Liver (tissue), 9 donors: ENCODE measurements around the gene GPR61. TPM values are rescaled to one million over a fixed set of nuclear protein-coding genes. Genes with fewer than 3 reads are reported as not detected.

Source experiments
- DNase-seq: peaks from one replicate; pipeline ENCODE4 v3.0.0-alpha.2; 2017; ENCODE audit warnings: low spot score
- H3K27ac ChIP-seq, 2 donors: one replicate each; pipeline ENCODE4 v1.7.0; 2013; ENCODE audit warnings: inconsistent platforms in 2 of 2, low read length in 2 of 2, control low read depth in 1 of 2, low read depth in 1 of 2, mild to moderate bottlenecking in 1 of 2
- H3K27me3 ChIP-seq, 4 donors: one replicate each; pipeline versions ENCODE4 v1.6.1 to v1.7.0; 2013; ENCODE audit warnings: low read length in 3 of 4, inconsistent platforms in 1 of 4, mild to moderate bottlenecking in 1 of 4, moderate library complexity in 1 of 4; ENCODE audit not compliant: control insufficient read depth in 4 of 4, insufficient read depth in 4 of 4
- H3K36me3 ChIP-seq, 4 donors: one replicate each; pipeline versions ENCODE4 v1.6.1 to v1.7.0; 2013; ENCODE audit warnings: low read length in 3 of 4, mild to moderate bottlenecking in 3 of 4, low read depth in 1 of 4, moderate library complexity in 1 of 4; ENCODE audit not compliant: control insufficient read depth in 4 of 4, insufficient read depth in 3 of 4
- H3K4me1 ChIP-seq, 4 donors: one replicate each; pipeline versions ENCODE4 v1.6.1 to v1.7.0; 2013; ENCODE audit warnings: low read length in 3 of 4, mild to moderate bottlenecking in 3 of 4, moderate library complexity in 1 of 4; ENCODE audit not compliant: control insufficient read depth in 4 of 4, insufficient read depth in 4 of 4
- H3K4me3 ChIP-seq, 3 donors: one replicate each; pipeline versions ENCODE4 v1.6.1 to v1.7.0; 2013; ENCODE audit warnings: low read length in 3 of 3, control low read depth in 1 of 3, low read depth in 1 of 3, mild to moderate bottlenecking in 1 of 3
- H3K9ac ChIP-seq, 2 donors: one replicate each; pipeline ENCODE4 v1.7.0; 2013; ENCODE audit warnings: low read length in 2 of 2, mild to moderate bottlenecking in 2 of 2, moderate library complexity in 2 of 2, control low read depth in 1 of 2, low read depth in 1 of 2
- H3K9me3 ChIP-seq, 4 donors: one replicate each; pipeline versions ENCODE4 v1.6.1 to v1.7.0; 2013; ENCODE audit warnings: low read length in 3 of 4; ENCODE audit not compliant: control insufficient read depth in 4 of 4
- EGR1 ChIP-seq, 2 donors: IDR thresholded peaks; 2 replicates each; pipeline ENCODE4 v1.6.1; 2016 to 2018; ENCODE audit warnings: antibody characterized with exemption in 2 of 2, low read depth in 2 of 2
- FOXA2 ChIP-seq: IDR thresholded peaks from 2 replicates; pipeline ENCODE4 v1.6.1; 2016; ENCODE audit warnings: antibody characterized with exemption
- GABPA ChIP-seq, 2 donors: IDR thresholded peaks in 1 of 2; conservative IDR thresholded peaks in 1 of 2; 2 replicates each; pipeline ENCODE4 v1.6.1; 2016; ENCODE audit warnings: antibody characterized with exemption in 2 of 2, mild to moderate bottlenecking in 1 of 2, moderate library complexity in 1 of 2
- HNF4A ChIP-seq, 2 donors: conservative IDR thresholded peaks; 2 replicates each; pipeline ENCODE4 v1.6.1; 2016; ENCODE audit warnings: antibody characterized with exemption in 2 of 2, mild to moderate bottlenecking in 2 of 2
- HNF4G ChIP-seq: IDR thresholded peaks from 2 replicates; pipeline ENCODE4 v1.6.1; 2016; ENCODE audit warnings: antibody characterized with exemption
- JUND ChIP-seq, 2 donors: IDR thresholded peaks; 2 replicates each; pipeline ENCODE4 v1.6.1; 2016; ENCODE audit warnings: antibody characterized with exemption in 2 of 2
- NR2F2 ChIP-seq: IDR thresholded peaks from 2 replicates; pipeline ENCODE4 v1.6.1; 2016; ENCODE audit warnings: antibody characterized with exemption
- RAD21 ChIP-seq, 2 donors: IDR thresholded peaks; 2 replicates each; pipeline ENCODE4 v1.6.1; 2016; ENCODE audit warnings: antibody characterized with exemption in 2 of 2, mild to moderate bottlenecking in 2 of 2
- SP1 ChIP-seq: IDR thresholded peaks from 2 replicates; pipeline ENCODE4 v1.6.1; 2018; ENCODE audit warnings: antibody characterized with exemption, mild to moderate bottlenecking
- TAF1 ChIP-seq: conservative IDR thresholded peaks from 2 replicates; pipeline ENCODE4 v1.6.1; 2016; ENCODE audit warnings: antibody characterized with exemption, mild to moderate bottlenecking
- YY1 ChIP-seq: IDR thresholded peaks from 2 replicates; pipeline ENCODE4 v1.6.1; 2016; ENCODE audit warnings: antibody characterized with exemption, mild to moderate bottlenecking
- WGBS: extraction: QIAGEN DNeasy Blood & Tissue Kit; methylation state at CpG from one replicate; pipeline ENCODE4 v1.1.7; 2013; 5-methylcytosine and 5-hydroxymethylcytosine counted together
- polyA plus RNA-seq, 2 donors: library from polyadenylated mRNA; stranded (reverse) in 1 of 2; unstranded in 1 of 2; fragments of 200-250 nt in 1 of 2; fragments of >200 nt in 1 of 2; fragmentation: Nextera tagmentation in 1 of 2; extraction: Ambion mirVana in 1 of 2; gene quantifications; one replicate each; pipeline versions ENCODE4 v1.2.1 to v1.2.3, GENCODE V29; 2013 to 2015
- total RNA-seq, 2 donors: library from RNA; depleted of rRNA; stranded (reverse); fragments of >200 nt; gene quantifications; one replicate each; pipeline ENCODE4 v1.2.3, GENCODE V29; 2014
- TF ChIP-seq, protein P1 (sequence below): fragments of 150-350 bp; IDR thresholded peaks from 2 replicates; pipeline ENCODE4 v1.5.1; 2017; ENCODE audit warnings: improper control_type of control experiment, low read depth, low read length; ENCODE audit not compliant: missing input control
- TF ChIP-seq, protein P2 (sequence below): IDR thresholded peaks from 2 replicates; pipeline ENCODE4 v1.6.1; 2016; ENCODE audit warnings: antibody characterized with exemption, mild to moderate bottlenecking
- TF ChIP-seq, protein P3 (sequence below): IDR thresholded peaks from 2 replicates; pipeline ENCODE4 v1.6.1; 2016; ENCODE audit warnings: antibody characterized with exemption
- donor health status: healthy.
- donor health status: healthy.
- donor health status: healthy.
- donor health status: healthy.
- donor health status: healthy.

The GPR61 gene
- total and polyA plus RNA-seq, 4 donors: 0.32 TPM; not detected in 3

DNA sequence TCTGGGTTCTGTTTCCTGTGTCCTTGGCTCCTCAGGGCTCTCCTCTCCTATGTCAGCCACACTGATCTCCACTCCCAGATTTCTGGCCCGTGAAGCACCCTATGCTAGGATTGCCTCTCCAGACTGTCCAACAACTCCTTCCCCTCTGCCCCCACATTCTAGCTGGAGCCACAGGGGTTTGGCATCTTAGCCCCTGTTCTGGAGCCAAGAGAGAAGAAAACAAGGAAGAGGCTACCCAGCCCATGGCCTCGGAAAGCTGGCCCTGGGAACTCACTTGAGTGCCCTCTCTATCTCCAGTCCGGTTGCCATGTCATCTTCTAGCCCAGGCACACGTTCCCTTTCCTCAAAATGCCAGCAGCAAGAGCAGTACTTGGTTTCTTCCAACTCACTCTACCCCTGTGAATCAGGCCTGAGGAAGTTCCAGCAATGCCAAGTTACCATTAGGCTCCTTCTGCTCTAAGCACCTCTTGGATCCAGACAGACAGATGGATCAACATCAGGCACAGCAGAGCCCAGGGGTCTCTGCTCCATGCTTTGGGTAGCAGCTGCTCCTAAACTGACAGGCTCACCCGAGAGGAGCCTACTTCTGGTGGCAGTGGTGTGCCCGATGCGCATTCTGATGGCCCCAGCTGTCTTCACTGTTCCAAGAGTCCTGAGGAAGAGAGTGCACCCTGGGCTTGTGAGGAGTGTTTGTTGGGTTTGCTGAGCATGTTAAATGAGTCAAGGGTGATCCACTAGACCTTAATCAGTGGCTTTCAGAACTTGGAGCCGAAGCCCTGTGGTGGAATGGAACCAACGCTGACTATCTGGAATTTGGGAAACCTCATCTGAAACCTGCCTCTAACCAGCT, 11.6 kb upstream of the GPR61 start:
- TF ChIP-seq EGR1 (IDR thresholded peaks at IDR 0.05; ENCODE audit: low read depth in 2 of 2) (no peak), HNF4A (conservative IDR thresholded peaks at IDR 0.05) (no peak), NR2F2 (no peak), TAF1 (no peak), GABPA (IDR thresholded peaks at IDR 0.05 in 1 of 2, conservative IDR thresholded peaks at IDR 0.05 in 1 of 2) (no peak), JUND (IDR thresholded peaks at IDR 0.05) (no peak), FOXA2 (no peak), YY1 (no peak), HNF4G (no peak), SP1 (no peak)
- TF ChIP-seq, protein P1, sequence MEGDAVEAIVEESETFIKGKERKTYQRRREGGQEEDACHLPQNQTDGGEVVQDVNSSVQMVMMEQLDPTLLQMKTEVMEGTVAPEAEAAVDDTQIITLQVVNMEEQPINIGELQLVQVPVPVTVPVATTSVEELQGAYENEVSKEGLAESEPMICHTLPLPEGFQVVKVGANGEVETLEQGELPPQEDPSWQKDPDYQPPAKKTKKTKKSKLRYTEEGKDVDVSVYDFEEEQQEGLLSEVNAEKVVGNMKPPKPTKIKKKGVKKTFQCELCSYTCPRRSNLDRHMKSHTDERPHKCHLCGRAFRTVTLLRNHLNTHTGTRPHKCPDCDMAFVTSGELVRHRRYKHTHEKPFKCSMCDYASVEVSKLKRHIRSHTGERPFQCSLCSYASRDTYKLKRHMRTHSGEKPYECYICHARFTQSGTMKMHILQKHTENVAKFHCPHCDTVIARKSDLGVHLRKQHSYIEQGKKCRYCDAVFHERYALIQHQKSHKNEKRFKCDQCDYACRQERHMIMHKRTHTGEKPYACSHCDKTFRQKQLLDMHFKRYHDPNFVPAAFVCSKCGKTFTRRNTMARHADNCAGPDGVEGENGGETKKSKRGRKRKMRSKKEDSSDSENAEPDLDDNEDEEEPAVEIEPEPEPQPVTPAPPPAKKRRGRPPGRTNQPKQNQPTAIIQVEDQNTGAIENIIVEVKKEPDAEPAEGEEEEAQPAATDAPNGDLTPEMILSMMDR: no peak
- TF ChIP-seq, protein P2, sequence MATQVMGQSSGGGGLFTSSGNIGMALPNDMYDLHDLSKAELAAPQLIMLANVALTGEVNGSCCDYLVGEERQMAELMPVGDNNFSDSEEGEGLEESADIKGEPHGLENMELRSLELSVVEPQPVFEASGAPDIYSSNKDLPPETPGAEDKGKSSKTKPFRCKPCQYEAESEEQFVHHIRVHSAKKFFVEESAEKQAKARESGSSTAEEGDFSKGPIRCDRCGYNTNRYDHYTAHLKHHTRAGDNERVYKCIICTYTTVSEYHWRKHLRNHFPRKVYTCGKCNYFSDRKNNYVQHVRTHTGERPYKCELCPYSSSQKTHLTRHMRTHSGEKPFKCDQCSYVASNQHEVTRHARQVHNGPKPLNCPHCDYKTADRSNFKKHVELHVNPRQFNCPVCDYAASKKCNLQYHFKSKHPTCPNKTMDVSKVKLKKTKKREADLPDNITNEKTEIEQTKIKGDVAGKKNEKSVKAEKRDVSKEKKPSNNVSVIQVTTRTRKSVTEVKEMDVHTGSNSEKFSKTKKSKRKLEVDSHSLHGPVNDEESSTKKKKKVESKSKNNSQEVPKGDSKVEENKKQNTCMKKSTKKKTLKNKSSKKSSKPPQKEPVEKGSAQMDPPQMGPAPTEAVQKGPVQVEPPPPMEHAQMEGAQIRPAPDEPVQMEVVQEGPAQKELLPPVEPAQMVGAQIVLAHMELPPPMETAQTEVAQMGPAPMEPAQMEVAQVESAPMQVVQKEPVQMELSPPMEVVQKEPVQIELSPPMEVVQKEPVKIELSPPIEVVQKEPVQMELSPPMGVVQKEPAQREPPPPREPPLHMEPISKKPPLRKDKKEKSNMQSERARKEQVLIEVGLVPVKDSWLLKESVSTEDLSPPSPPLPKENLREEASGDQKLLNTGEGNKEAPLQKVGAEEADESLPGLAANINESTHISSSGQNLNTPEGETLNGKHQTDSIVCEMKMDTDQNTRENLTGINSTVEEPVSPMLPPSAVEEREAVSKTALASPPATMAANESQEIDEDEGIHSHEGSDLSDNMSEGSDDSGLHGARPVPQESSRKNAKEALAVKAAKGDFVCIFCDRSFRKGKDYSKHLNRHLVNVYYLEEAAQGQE: no peak
- no peaks in the 10 kb centered on the region for H3K9me3 ChIP-seq
- no peak overlapping the region for H3K27ac ChIP-seq
- H3K4me3 ChIP-seq: no peak overlapping the region
- WGBS: 86% methylated on average over 9 of the region's 9 CpGs
- no peaks in the 10 kb centered on the region for H3K36me3 ChIP-seq
- peaks cover 0 to 4% (median 1%) of the 10 kb centered on the region in 4 donors for H3K4me1 ChIP-seq
- no peaks in the 10 kb centered on the region for H3K27me3 ChIP-seq
- no peak overlapping the region for H3K9ac ChIP-seq
- DNase-seq: no peak

DNA sequence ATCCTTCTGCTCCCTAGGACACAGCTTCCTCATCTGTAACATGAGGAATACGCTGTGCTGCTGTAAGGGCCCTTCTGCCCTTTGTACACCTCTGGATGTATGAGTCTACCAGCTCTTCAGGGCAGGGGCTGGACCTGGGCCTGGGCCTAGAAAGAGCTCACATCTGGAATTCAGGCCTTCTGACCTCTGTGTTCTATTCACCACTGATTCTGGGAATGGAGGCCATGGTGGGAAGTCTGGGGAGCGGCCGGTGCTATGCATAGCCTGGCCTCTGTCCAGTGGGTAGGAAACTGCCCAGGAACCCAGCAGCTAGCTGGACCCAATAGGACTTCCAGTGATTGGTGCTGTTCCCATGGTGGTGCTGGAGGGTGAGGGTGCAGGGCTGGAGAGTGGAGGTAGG, 11.0 kb upstream of the GPR61 start:
- DNase-seq: no peak
- H3K27me3 ChIP-seq: no peaks in the 10 kb centered on the region
- H3K36me3 ChIP-seq: no peaks in the 10 kb centered on the region
- H3K9me3 ChIP-seq: no peaks in the 10 kb centered on the region
- H3K27ac ChIP-seq: no peak overlapping the region
- TF ChIP-seq, protein P3, sequence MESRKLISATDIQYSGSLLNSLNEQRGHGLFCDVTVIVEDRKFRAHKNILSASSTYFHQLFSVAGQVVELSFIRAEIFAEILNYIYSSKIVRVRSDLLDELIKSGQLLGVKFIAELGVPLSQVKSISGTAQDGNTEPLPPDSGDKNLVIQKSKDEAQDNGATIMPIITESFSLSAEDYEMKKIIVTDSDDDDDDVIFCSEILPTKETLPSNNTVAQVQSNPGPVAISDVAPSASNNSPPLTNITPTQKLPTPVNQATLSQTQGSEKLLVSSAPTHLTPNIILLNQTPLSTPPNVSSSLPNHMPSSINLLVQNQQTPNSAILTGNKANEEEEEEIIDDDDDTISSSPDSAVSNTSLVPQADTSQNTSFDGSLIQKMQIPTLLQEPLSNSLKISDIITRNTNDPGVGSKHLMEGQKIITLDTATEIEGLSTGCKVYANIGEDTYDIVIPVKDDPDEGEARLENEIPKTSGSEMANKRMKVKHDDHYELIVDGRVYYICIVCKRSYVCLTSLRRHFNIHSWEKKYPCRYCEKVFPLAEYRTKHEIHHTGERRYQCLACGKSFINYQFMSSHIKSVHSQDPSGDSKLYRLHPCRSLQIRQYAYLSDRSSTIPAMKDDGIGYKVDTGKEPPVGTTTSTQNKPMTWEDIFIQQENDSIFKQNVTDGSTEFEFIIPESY: no peak
- TF ChIP-seq YY1: no peak
- no peak for TF ChIP-seq SP1
- no peak for TF ChIP-seq RAD21 (IDR thresholded peaks at IDR 0.05)
- no peak for TF ChIP-seq JUND (IDR thresholded peaks at IDR 0.05)
- no peak for TF ChIP-seq GABPA (IDR thresholded peaks at IDR 0.05 in 1 of 2, conservative IDR thresholded peaks at IDR 0.05 in 1 of 2)
- TF ChIP-seq, protein P1: no peak
- H3K9ac ChIP-seq: no peak overlapping the region
- WGBS: 91% methylated on average over 3 of the region's 3 CpGs
- peaks cover 0 to 4% (median 1%) of the 10 kb centered on the region in 4 donors for H3K4me1 ChIP-seq
- no peak overlapping the region for H3K4me3 ChIP-seq
